GM21390 (cell line): ENCODE data around the gene CHN2.
"Not testable (repeated sequence)": the region's sequence is repeated elsewhere in the genome, so short reads cannot be mapped to it uniquely, and the experiment has no call there.

Experiments used
- ATAC-seq: cut with Tn5 transposase; IDR thresholded peaks from one replicate; pipeline ENCODE4 v1.9.1; 2021; ENCODE audit not compliant: unreplicated experiment

Gene CHN2

DNA sequence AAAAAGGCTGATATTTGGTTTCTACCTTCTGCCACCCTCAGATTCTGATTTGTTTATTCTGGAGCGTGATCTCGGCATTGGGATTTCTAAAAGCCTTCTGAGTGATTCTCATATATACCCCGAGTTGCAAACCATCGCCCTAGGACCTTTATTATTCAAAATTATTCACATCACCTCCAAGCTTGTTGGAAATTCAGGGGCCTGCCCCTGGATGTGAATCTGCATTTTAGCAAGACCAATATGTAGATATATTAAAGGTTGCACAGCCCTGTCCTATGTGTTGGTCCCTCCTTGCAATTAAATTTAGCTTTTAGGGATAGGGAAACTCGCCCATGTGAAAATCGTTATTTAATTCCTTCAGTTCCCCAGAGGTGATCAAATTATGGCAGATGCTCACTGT, 9.0 kb upstream of the CHN2 start:
- ATAC-seq, result no peak

DNA sequence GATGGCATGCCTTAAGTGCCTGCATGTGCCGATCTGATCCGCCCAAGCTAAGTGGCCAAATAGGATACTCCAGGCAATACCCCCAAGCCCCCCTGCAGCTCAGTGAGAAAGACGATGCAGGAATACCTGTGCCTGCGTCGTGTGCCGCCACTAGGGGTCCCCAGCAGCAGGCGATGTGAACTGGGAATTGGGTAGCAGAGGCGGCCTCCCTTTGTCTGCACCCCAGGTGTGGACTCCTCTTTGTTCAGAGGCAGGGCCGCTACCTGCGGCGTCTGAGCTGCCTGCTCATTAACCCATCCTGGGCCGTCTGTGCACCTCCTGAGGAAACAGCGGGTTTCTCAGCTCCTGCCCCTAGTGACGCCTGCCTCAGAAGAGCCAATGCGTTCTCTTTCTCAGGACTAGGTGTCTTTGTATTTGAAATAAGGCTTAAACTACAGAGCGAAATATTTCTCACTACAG, 4.8 kb upstream of the CHN2 start:
- no peak for ATAC-seq

DNA sequence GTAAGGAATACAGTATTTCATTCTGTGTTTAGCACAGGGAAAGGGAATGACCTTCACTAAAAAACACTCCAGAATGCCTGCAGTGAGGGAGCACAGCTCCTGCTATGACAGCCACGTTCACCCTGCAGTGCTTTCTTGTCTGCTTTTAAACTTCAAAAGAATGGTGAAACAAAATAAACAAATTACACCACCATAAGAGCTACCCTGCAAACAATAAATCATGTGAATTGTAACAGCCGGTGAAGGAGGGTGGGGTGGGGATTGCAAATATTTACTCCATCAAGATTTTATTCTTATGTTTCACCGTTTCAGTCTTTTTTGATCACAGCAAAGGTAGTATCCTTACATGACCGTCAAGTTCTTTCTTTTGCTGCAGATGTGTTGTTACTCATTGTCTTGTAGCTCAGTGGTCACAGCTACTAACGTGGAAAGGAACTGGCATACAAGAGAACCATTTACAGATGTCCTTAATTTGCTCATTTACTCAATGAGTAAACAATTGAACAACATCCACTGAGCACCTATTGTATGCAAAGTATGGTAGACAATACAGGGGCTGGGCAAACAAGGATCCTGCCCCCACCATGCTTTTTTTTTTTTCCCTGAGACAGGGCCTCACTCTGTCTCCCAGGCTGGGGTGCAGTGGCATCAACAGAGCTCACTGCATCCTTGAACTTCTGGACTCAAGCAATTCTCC, 4.1 kb upstream of the CHN2 start:
- ATAC-seq, result no peak

DNA sequence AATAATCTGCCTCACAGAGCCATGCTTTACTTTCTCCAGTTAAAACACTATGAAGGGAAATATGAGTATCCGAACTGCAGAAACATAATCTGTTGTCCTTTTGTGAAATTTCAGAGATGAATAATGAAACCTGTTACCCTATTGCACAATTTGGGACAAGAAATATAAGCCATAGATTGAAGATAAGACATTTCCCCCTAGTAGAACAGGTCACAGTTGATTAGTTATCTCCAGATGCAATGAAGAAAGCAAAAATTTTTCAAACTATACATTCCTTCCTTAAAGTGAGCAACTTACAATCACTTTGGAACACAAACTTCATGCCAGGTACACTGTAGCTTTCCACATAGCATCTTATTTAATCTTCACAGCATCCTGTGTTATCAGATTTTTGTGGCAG, 2.3 kb upstream of the CHN2 start:
- ATAC-seq, result no peak

DNA sequence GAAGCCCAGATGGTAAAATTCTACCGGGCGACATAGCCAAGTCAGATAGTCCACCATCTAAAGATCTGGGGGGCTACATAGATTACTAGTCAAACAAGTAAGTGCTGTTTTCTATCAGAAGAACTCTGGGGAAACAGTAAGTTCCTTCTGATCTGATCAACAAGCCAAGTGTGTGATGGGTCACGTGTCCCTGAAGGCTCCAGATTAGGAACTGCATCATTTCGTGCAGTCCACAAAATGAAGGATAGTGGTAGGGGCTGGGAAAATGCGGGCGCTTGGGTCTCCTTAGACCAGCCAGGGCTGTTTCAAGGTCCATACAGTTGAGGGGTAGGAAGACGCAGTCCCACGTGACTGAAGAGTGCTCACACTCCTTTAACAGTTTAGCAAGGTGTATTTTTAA, 1.8 kb upstream of the CHN2 start:
- no peak for ATAC-seq

DNA sequence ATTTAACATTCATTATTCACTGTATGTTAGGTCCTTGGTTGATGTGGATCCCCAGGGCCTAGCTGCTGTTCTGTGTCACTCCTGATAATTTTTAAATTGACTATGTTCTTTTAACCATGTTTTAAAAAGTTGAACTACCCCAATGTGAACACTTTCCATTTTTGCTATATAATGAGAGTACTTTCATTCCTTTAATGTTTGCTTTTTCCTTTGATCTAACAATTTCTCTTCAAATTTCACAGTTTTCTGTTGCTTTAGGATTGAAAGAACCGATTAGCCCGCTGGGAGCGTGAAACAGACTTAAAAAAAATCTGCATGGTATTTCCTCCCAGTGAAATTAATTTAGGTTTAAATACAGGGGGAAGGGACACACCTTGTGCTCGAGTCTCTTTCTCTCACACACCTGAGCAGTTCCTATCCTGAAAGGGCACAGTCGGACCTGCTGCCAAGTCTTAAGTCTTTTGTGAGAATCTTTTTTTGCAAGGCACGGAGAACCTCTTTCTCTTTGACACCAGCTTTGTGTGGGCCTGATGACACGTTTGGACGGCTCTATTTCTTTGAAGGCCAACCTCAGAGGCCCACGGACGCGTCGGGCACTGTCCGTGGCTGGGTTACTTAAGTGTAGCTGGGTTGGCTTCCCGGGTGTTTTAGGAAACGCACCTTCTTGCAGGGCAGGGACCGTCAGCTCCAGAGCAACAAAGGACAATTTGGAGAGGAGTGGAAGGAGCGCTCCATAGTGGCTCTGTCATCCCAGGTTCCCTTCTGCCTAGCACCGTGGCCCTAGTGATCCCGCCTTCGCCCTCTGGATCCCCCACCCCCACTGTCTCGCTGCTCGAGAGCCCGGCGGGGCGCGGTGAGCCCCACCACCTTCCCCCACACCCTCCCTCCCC, 1.0 kb upstream of the CHN2 start:
- no peak for ATAC-seq

DNA sequence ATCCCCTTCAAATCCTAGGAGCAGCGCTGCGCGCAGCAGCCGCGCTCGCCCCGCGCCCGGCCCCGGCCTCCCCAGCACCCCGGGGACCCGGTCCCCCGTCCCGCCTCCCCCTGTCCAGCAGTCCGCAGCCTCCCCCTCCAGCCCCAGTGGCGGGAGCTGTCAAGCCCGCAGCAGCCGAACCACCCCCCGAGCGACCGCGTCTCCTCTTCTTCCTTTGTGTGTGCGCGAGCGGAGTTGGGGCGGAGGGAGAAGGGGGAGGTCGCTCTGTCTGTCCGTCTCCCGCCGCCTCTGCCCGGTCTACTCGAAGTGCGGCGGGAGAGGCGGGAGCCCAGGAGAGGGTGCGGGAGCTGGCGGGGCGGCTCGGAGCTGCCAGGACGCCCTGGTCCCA, 375 bp upstream of the CHN2 start:
- no peak for ATAC-seq

DNA sequence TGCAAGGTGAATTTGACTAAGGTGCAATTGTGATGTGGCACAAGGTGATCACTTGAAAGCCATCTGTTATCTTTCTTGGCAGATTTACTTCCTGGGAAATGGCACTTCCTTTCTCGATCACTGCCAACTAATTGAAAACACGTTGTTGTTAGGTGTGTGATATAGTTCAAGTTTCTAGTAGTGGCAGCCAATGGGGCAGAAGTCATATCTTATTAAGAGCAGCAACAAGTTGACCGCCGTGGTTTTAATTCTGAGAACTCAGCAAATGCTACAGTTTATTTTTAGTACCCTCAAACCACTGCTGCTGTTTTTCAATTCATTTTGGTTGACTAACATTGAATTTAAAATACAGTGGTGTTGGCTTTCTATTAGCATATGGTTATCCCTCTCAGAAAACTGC, 1.6 kb downstream of the CHN2 start:
- ATAC-seq, result no peak

DNA sequence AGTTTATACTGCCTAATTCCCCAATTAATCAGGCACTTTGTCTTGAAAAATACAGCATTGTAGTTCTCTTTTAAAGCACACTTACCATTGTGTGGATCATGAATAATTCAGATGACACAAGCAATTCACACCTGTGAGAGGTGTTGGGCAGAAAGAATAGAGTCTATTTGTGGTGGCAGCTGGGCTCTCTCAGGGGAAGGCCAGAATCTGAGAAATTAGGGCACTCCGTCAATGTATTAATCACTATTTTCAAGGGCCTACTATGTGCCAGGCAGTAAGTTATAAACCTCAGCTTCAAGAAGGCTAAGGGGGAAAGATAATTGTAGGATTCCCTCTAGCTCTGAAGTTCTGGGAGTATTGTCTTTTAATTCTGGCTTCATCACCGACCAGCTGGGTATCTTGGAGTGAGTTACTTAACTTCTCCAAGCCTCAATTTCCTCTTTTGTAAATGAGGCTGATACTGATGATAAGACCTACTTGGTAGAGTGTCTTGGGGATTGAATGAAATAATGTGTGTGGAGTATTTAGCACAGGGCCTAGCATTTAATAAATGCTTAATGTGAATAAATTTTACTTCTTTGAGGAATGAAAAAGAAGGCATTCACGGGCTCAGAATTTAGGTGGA, 2.5 kb downstream of the CHN2 start:
- ATAC-seq, result no peak

DNA sequence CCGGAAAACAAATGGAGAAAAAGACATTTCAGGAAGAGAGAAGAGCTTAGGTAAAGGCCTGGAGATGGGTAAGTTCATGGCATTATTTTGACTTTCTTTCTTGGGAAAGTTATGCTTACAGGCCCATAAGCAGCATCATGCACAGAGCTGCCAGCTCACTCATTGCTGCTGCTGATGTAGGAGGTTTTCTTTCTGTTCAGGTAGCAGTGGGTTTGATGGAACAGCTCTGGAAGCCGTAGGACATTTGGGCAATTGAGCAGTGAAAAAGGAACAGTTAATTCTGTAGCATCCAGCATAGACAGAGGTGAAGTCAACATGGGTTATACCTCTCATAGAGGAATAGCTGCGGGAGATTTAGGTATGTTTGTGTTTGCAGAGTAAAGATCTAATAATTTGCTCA, 3.3 kb downstream of the CHN2 start:
- no peak for ATAC-seq

DNA sequence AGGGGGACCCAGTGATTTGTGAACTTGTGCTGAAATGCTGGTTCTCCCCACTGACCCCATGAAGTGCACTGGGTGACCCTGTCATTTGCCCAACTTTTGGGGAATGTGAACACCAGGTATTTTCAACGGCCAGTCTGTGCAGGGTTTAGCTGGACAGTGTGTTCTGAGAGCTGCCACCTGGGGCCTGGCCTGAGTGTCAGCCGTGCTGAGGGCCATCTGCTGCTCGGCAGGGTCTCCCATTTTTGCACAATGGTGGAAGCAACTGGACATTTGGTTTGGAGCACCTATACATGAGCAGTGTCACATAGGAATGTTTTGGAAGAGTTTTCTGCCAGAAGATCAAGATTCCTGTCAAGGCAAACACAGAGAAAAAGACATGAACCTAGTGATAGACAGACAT, 5.2 kb downstream of the CHN2 start:
- ATAC-seq, result no peak

DNA sequence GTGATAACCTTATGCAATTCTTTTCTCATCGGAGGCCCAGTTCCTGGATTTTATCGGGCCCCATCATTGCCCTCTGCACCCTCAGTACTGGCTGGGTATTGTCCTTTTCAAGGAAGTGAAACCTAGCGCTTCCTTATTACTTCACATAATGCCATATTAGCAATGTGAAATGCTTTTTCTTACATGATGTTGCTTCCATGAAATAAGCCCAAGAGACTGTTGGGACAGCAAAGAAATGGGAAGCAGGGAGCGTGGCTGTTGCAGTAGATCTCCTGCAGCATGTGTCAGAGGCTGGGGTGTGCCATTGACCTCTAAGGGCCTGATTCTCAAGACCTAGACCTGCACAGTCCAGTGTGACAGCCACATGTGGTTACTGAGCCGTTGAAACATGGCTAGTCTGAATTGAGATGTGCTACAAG, 8.1 kb downstream of the CHN2 start:
- ATAC-seq, result no peak

DNA sequence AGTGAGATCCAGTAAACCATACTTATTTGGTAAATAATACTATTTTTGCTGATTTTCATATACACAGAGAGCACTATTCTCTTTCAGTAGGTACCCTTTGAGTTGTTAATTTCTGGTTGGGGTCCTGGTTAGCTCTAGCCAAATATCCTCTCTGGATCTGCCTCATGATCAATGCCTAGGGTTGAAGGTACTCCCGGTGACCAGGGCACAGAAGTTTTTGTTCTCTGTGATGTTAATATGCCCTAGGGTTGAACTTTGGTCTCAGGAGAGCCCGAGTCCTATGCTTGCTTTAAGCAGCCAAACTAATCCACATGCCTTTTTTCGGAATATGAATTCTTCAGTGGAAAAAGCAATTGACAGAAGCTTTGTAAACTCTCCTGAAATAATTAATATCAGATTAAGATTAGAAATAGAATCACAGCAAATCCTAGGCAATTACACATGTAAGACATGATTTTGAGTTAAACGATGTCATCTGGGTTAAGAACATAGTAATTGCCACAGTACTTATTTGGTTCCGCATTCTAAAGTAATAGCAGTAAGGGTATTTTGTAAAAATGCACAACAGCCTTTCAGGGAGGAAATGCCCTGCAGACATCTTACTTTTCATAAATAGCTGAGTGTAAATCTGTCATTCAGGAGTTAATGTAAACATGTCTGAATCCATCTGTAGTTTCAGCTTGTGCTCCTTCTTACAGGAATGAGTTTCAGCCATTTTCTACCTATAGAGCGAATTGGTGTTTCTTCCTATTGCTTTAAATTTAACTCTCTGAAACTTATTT, 10.1 kb downstream of the CHN2 start:
- no peak for ATAC-seq

DNA sequence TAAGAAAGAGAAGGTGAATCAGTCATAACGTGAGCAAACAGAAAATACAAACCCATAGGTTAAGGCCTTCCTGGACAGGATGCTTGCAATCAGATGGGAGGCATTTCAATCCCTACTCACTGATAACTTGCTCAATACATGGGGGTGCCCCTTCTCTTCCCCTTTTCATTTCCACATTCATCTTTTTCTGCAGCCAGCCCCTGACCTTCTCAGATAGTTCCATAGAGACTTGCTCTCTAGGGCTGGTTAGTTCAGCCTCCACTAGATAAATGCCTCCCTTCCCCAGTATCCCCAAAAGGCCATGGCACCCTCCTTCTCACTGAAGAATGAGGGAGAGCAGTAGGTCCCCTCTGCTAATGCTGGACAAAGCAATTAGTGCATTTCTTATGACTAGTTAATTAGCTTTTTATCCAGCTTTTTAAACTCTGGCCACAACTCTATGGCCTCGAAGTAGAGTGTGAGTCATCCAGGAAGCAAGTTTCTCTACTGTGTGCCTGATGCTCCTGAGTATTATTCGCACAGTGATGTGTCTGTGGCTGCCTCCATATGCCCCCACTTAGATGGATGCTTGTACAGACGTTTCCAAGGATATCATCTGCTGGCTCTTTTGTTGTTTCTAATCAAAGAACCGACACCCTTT, 12.7 kb downstream of the CHN2 start:
- ATAC-seq, result no peak

DNA sequence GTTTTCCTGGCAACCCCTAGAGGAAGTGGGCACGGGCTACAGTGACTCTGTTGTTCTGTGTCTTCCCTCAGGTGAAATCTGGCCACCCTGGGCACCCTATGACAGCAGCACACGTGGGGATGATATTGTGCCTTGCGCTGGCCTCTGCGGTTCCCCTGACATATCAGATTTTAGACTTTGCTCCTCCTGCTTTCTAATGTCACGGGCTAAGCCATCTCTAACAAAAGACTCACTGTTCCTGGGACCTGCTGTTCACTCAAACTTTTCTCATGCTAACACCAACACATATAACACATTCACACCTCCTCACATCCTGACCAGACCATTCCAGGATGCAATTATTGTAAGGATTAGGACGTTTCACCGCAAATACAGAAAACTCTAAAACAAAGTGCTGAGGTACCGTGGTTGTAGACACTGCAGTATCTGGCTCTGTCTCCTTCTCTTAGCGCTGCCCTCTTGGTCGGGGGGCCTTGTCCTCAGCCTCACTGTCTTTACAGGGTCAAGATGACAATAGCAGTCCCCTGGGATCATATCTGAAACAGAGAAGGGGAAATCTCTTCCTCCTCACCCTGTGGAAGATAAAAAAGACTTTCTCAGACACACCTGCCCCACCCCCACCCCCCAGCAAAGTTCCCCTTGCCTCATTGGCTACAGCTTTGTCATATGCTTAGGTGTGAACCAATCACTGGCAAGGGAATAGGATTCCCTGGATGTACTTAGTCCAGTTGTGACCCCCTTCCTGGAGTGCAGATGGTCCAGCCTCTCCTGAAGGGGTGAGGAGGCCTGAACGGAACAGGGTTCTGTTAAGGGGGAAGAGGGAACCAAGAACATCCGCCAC, 14.1 kb downstream of the CHN2 start:
- ATAC-seq, result no peak

DNA sequence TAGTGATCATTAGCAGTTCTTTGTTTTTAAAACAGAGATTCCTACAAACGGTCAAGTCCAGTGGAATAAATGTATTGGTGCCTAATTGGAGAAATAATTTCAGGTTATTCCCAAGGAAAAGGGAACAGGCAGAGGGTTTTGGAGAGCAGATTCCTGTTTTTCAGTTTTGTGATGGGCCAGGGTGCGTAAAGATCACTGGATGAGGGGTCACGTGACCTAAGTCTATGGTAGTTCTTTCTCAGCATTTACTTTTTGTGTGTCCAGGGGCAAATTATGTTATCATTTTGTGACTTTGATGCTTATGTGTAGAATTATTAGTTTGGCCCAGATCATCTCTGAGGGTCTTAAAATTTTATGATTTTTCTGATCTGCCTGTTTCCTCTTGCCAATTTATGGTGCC, 15.2 kb downstream of the CHN2 start:
- no peak for ATAC-seq

DNA sequence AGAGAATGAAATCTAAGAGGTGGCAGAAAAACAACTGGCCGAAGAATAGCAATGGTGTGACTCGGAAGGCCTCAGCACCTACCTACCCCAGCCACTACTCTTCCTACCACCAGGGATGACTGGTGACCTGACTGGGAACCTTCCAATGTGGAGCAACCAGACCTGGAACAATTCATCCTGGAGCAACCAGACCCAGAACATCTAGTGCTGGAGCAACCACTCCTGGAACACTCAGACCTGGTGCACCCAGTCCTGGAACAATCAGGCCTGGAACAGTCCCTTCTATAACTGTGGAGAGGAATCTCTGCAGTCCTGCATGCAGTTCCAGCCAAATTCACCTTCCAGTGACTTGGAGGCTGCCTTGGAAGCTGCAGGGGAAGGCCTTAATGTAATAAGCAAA, 18.2 kb downstream of the CHN2 start:
- not testable (repeated sequence) for ATAC-seq

DNA sequence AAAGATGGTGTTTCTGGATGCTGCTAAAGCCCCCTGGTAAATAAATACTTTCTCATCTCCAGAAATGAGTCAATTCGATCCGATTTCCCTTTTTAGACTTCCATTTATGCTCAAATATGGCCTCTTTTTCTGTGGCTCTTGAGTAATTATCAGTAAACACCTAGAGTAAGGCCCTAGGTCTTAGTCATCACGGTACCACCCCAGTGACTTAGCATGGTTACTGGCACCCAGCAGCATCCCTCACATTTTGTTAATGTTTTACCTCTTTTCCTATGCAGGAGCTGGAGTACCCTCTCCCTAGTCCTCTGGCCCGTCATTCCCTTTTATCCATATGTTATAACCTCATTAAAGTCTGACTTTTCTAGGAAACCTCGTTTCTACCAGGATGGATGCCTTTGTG, 19.5 kb downstream of the CHN2 start:
- no peak for ATAC-seq

DNA sequence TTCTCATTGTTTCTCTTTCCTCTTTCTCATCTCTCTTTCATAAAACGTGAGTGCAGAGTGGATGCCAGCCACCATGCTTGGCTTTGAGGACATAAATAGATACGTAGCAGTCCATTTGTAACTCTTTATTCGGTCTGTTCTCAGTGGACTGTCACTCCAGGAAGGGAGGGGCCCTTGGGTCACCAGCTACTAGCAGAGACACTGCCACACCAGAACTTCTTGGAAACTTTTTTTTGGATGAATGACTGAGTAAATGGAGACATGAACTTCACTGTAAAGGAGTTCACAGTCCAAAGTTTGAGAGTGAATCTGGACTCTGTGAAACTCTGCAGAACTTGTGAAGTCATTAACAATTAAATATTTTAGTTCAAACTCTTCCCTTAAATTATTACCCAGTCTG, 20.2 kb downstream of the CHN2 start:
- no peak for ATAC-seq

DNA sequence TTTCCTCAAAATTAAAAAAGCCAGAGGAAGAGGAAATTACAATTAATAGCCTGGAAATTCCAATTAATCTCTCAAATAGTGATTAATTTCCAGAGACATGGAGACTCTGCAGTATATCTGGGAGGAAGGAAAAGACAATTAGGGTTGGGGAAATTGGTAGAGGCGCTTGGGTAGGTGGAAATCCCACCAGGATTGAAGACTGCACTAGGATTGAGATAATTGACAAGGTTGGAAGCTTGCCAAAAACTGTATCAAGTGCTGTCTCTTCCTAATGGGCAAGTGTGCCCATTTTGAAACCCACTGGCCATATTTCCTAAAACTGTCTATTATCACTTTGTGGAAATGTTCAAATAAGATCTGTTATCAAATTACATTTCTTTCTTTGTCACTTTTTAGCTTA, 21.6 kb downstream of the CHN2 start:
- ATAC-seq, result no peak
